Endothelial cell of umbilical vein (primary cell): Measurements from ENCODE around the gene UBE2E2. TPM values are rescaled to one million over a fixed set of nuclear protein-coding genes. Genes with fewer than 3 reads are reported as not detected.

Experiments used
- BruUV-seq: library from RNA; stranded (reverse); fragments of 400-500 nt; replicated peaks from 2 replicates; lab custom pipeline; 2021; lab: Mats Ljungman, UMichigan
- CTCF ChIA-PET: fragments of 300-600, 350-600 bp; sonication (Branson Sonifier 250); formaldehyde crosslinking; loops from one replicate; lab custom pipeline; 2021; ENCODE audit warnings: antibody characterized with exemption, inconsistent platforms; lab: Charles Lee
- POLR2A ChIA-PET: fragments of 300-600, 350-600 bp; sonication (Branson Sonifier 250); formaldehyde crosslinking; loops from one replicate; lab custom pipeline; 2021; ENCODE audit warnings: antibody characterized with exemption, inconsistent platforms; lab: Charles Lee
- DNase-seq: peaks from one replicate; pipeline ENCODE4 v3.0.0-alpha.2; 2011; ENCODE audit warnings: low read depth, low spot score
- FAIRE-seq: peaks from 2 replicates; lab custom pipeline; 2011; peaks lifted over from hg19 to GRCh38; lab: Jason Lieb, UNC
- H2AFZ ChIP-seq: 2 replicates; pipeline ENCODE4 v1.6.0; 2012; ENCODE audit warnings: low read depth, low read length, control low read depth, inconsistent platforms
- H3K27ac ChIP-seq: 2 replicates; pipeline ENCODE4 v1.5.1; 2011; ENCODE audit warnings: low read depth, mild to moderate bottlenecking, control low read depth, low read length, moderate library complexity; ENCODE audit not compliant: insufficient read depth
- H3K27me3 ChIP-seq, 2 experiments: 2 replicates each; pipeline versions ENCODE4 v1.6.0 to v1.6.1; 2011; ENCODE audit warnings: low read length in 2 of 2, mixed read lengths in 1 of 2; ENCODE audit not compliant: control insufficient read depth in 2 of 2, insufficient read depth in 2 of 2
- H3K36me3 ChIP-seq, 2 experiments: 2 replicates in 1 of 2; 3 replicates in 1 of 2; pipeline ENCODE4 v1.5.1; 2011; ENCODE audit warnings: low read length in 2 of 2, mild to moderate bottlenecking in 1 of 2, moderate library complexity in 1 of 2; ENCODE audit not compliant: control insufficient read depth in 2 of 2, insufficient read depth in 2 of 2; ENCODE audit errors: extremely low read depth in 1 of 2
- H3K4me1 ChIP-seq: 3 replicates; pipeline ENCODE4 v1.5.1; 2011; ENCODE audit warnings: mild to moderate bottlenecking, low read length; ENCODE audit not compliant: control insufficient read depth, insufficient read depth; ENCODE audit errors: extremely low read depth
- H3K4me2 ChIP-seq: 2 replicates; pipeline ENCODE4 v1.6.1; 2011; ENCODE audit warnings: low read length, control low read depth, mixed read lengths; ENCODE audit not compliant: insufficient read depth
- H3K4me3 ChIP-seq, 3 experiments: fragments of 200-600 bp in 1 of 3; sonication (generic), shearing (Covaris generic) in 1 of 3; replicated peaks in 1 of 3; 2 replicates each; pipeline ENCODE4 v1.5.1; 2011 to 2016; ENCODE audit warnings: control low read depth in 3 of 3, low read length in 3 of 3, mild to moderate bottlenecking in 2 of 3, inconsistent platforms in 1 of 3, low read depth in 1 of 3, moderate library complexity in 1 of 3; ENCODE audit not compliant: insufficient read depth in 1 of 3
- H3K79me2 ChIP-seq: 2 replicates; pipeline ENCODE4 v1.6.0; 2012; ENCODE audit warnings: low read length, inconsistent platforms; ENCODE audit not compliant: control insufficient read depth, insufficient read depth
- H3K9ac ChIP-seq: replicated peaks from 2 replicates; pipeline ENCODE3; 2011; ENCODE audit warnings: low read length, control low read depth; ENCODE audit not compliant: insufficient read depth; ENCODE audit errors: extremely low read depth
- H3K9me1 ChIP-seq: replicated peaks from 3 replicates; pipeline ENCODE4 v1.6.0; 2011; ENCODE audit warnings: mild to moderate bottlenecking, low read length; ENCODE audit not compliant: control insufficient read depth, insufficient read depth; ENCODE audit errors: extremely low read depth
- H3K9me3 ChIP-seq: replicated peaks from 2 replicates; pipeline ENCODE4 v1.5.1; 2012; ENCODE audit warnings: low read length, inconsistent platforms; ENCODE audit not compliant: control insufficient read depth, insufficient read depth
- H4K20me1 ChIP-seq: replicated peaks from 2 replicates; pipeline ENCODE3; 2011; ENCODE audit warnings: mild to moderate bottlenecking, low read length; ENCODE audit not compliant: control insufficient read depth, insufficient read depth; ENCODE audit errors: extremely low read depth
- EZH2 ChIP-seq: IDR thresholded peaks from 2 replicates; pipeline ENCODE4 v1.6.1; 2012; ENCODE audit warnings: borderline replicate concordance, low read depth, mild to moderate bottlenecking, moderate library complexity, low read length, inconsistent platforms; ENCODE audit not compliant: severe bottlenecking
- FOS ChIP-seq: IDR thresholded peaks from 2 replicates; pipeline ENCODE4 v1.6.1; 2011; ENCODE audit warnings: mild to moderate bottlenecking, low read length, moderate library complexity, borderline replicate concordance; ENCODE audit not compliant: insufficient read depth
- GATA2 ChIP-seq: IDR thresholded peaks from 2 replicates; pipeline ENCODE4 v1.7.0; 2011; ENCODE audit warnings: low read depth, mild to moderate bottlenecking, moderate library complexity, mixed read lengths, low read length; ENCODE audit not compliant: insufficient read length, insufficient read depth
- JUN ChIP-seq: IDR thresholded peaks from 2 replicates; pipeline ENCODE4 v1.6.1; 2011; ENCODE audit warnings: borderline replicate concordance, low read depth; ENCODE audit not compliant: insufficient read length, insufficient read depth
- MYC ChIP-seq: IDR thresholded peaks from one replicate; pipeline ENCODE4 v1.6.1; 2011; ENCODE audit warnings: mild to moderate bottlenecking, low read depth, low read length
- POLR2A ChIP-seq: IDR thresholded peaks from 2 replicates; pipeline ENCODE4 v1.6.1; 2012; ENCODE audit warnings: low read depth, mild to moderate bottlenecking, control low read depth, low read length
- POLR2AphosphoS5 ChIP-seq: IDR thresholded peaks from 2 replicates; pipeline ENCODE4 v1.6.1; 2012; ENCODE audit warnings: low read depth, mild to moderate bottlenecking, control low read depth, low read length, moderate library complexity; ENCODE audit not compliant: insufficient read depth
- dilution Hi-C: fragments of 300-500 bp; cut with MboI; formaldehyde crosslinking; loops from one replicate; pipeline ENCODE4 v1.15.0; 2019; ENCODE audit warnings: low sequenced_read_pairs; ENCODE audit not compliant: extremely low pct_ligation_motif_present
- intact Hi-C: fragments of 100-400 bp; cut with micrococcal nuclease; formaldehyde crosslinking; loops from one replicate; pipeline ENCODE4 v1.10.0; 2022
- polyA plus RNA-seq, 4 experiments: library from polyadenylated mRNA; depleted of rRNA in 3 of 4; stranded (reverse) in 3 of 4; unstranded in 1 of 4; fragments of >200 nt; gene quantifications; 2 replicates each; pipeline versions ENCODE4 v1.2.1 to v1.2.3, GENCODE V29; 2011 to 2012; ENCODE audit warnings: missing spikeins in 1 of 4
- total RNA-seq: library from RNA; stranded (reverse); gene quantifications from 2 replicates; pipeline ENCODE4 v1.2.3, GENCODE V29; 2021
- TF ChIP-seq, protein P1 (sequence below): IDR thresholded peaks from 2 replicates; pipeline ENCODE4 v1.6.1; 2011; ENCODE audit not compliant: insufficient read depth, insufficient read length
- TF ChIP-seq, protein P2 (sequence below), 2 donors: IDR thresholded peaks; 1 replicate in 1 of 2; 2 replicates in 1 of 2; pipeline ENCODE4 v1.5.1; 2011; ENCODE audit warnings: low read length in 2 of 2, mild to moderate bottlenecking in 2 of 2, moderate library complexity in 2 of 2, control low read depth in 1 of 2, inconsistent platforms in 1 of 2, low read depth in 1 of 2; ENCODE audit not compliant: insufficient read depth in 1 of 2; ENCODE audit errors: extremely low read depth in 1 of 2

Gene UBE2E2
- total and polyA plus RNA-seq, 2 donors (not counting 3 experiments of a cell fraction or from before 2014, with no cell fraction given): 37.0 to 45.4 TPM

DNA sequence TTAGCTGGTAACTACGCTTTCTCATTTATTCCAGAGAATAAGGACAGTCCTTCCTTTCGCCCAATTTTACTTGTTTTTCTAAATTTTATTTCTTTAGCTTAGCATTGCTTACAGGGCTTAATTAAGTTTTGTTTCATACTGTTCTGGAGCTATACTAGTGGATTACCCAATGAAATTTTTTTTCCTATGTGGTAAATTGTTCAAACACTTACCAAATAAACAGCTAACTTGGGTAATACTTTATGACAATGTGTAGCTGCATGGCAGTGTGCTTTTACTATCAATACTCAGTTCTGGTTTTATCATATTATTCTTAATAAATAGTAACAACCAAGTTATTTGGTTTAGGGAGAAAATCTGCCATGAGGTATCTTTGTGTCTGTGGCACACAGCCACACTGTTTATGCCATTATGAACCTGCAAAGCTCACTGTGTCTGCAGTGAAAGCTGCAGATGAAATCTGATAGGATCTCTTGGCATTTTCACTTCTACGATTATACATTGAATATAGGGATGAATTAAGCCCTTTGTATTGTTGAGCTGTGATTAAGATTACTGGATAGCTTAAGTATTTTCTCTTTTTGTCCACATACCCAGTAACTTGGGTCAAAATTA, 37.2 kb downstream of the UBE2E2 start:
- Histone ChIP-seq H3K9me1 (no peaks in the 10 kb centered on the region), H3K9ac (no peak overlapping the region), H3K9me3 (no peaks in the 10 kb centered on the region), H2AFZ (no peak overlapping the region), H3K4me2 (no peak overlapping the region), H3K27me3 (no peaks in the 10 kb centered on the region), H3K4me1 (no peaks in the 10 kb centered on the region), H3K4me3 (no peak overlapping the region), H4K20me1 (peaks cover 5% of the 10 kb centered on the region), H3K27ac (no peak overlapping the region), H3K36me3 (no peaks in the 10 kb centered on the region), H3K79me2 (peaks cover 7% of the 10 kb centered on the region)
- DNase-seq (no peak), FAIRE-seq (no peak)
- TF ChIP-seq FOS: no peak
- no peak for TF ChIP-seq MYC
- no peak for TF ChIP-seq GATA2
- TF ChIP-seq, protein P1, sequence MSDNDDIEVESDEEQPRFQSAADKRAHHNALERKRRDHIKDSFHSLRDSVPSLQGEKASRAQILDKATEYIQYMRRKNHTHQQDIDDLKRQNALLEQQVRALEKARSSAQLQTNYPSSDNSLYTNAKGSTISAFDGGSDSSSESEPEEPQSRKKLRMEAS: no peak
- no peak for TF ChIP-seq EZH2
- TF ChIP-seq JUN: no peak
- TF ChIP-seq POLR2AphosphoS5: no peak
- TF ChIP-seq POLR2A: no peak
- TF ChIP-seq, protein P2, sequence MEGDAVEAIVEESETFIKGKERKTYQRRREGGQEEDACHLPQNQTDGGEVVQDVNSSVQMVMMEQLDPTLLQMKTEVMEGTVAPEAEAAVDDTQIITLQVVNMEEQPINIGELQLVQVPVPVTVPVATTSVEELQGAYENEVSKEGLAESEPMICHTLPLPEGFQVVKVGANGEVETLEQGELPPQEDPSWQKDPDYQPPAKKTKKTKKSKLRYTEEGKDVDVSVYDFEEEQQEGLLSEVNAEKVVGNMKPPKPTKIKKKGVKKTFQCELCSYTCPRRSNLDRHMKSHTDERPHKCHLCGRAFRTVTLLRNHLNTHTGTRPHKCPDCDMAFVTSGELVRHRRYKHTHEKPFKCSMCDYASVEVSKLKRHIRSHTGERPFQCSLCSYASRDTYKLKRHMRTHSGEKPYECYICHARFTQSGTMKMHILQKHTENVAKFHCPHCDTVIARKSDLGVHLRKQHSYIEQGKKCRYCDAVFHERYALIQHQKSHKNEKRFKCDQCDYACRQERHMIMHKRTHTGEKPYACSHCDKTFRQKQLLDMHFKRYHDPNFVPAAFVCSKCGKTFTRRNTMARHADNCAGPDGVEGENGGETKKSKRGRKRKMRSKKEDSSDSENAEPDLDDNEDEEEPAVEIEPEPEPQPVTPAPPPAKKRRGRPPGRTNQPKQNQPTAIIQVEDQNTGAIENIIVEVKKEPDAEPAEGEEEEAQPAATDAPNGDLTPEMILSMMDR (IDR thresholded peaks at IDR 0.05; ENCODE audit: extremely low read depth in 1 of 2, insufficient read depth in 1 of 2, low read depth in 1 of 2, low read length in 2 of 2): no peak
- intact Hi-C loops (no loop called here), dilution Hi-C loops (no loop called here)
- CTCF ChIA-PET: interaction anchor here (1.0 to 1.4 kb wide), 4 partner anchors 9 to 280 kb away, joined by 3 to 5 read pairs (median 4); no protein-coding TSS in a partner anchor
- no TSS peak for BruUV-seq
- POLR2A ChIA-PET: no interaction called here
